Liver (tissue), 9 donors: ENCODE results near the gene RNF112. TPM values are rescaled to one million over a fixed set of nuclear protein-coding genes. Genes with fewer than 3 reads are reported as not detected.

Experiments
- DNase-seq: peaks from one replicate; pipeline ENCODE4 v3.0.0-alpha.2; 2017; ENCODE audit warnings: low spot score
- H3K27ac ChIP-seq, 2 donors: one replicate each; pipeline ENCODE4 v1.7.0; 2013; ENCODE audit warnings: inconsistent platforms in 2 of 2, low read length in 2 of 2, control low read depth in 1 of 2, low read depth in 1 of 2, mild to moderate bottlenecking in 1 of 2
- H3K27me3 ChIP-seq, 4 donors: one replicate each; pipeline versions ENCODE4 v1.6.1 to v1.7.0; 2013; ENCODE audit warnings: low read length in 3 of 4, inconsistent platforms in 1 of 4, mild to moderate bottlenecking in 1 of 4, moderate library complexity in 1 of 4; ENCODE audit not compliant: control insufficient read depth in 4 of 4, insufficient read depth in 4 of 4
- H3K36me3 ChIP-seq, 4 donors: one replicate each; pipeline versions ENCODE4 v1.6.1 to v1.7.0; 2013; ENCODE audit warnings: low read length in 3 of 4, mild to moderate bottlenecking in 3 of 4, low read depth in 1 of 4, moderate library complexity in 1 of 4; ENCODE audit not compliant: control insufficient read depth in 4 of 4, insufficient read depth in 3 of 4
- H3K4me1 ChIP-seq, 4 donors: one replicate each; pipeline versions ENCODE4 v1.6.1 to v1.7.0; 2013; ENCODE audit warnings: low read length in 3 of 4, mild to moderate bottlenecking in 3 of 4, moderate library complexity in 1 of 4; ENCODE audit not compliant: control insufficient read depth in 4 of 4, insufficient read depth in 4 of 4
- H3K4me3 ChIP-seq, 3 donors: one replicate each; pipeline versions ENCODE4 v1.6.1 to v1.7.0; 2013; ENCODE audit warnings: low read length in 3 of 3, control low read depth in 1 of 3, low read depth in 1 of 3, mild to moderate bottlenecking in 1 of 3
- H3K9ac ChIP-seq, 2 donors: one replicate each; pipeline ENCODE4 v1.7.0; 2013; ENCODE audit warnings: low read length in 2 of 2, mild to moderate bottlenecking in 2 of 2, moderate library complexity in 2 of 2, control low read depth in 1 of 2, low read depth in 1 of 2
- H3K9me3 ChIP-seq, 4 donors: one replicate each; pipeline versions ENCODE4 v1.6.1 to v1.7.0; 2013; ENCODE audit warnings: low read length in 3 of 4; ENCODE audit not compliant: control insufficient read depth in 4 of 4
- FOXA1 ChIP-seq: IDR thresholded peaks from 2 replicates; pipeline ENCODE4 v1.6.1; 2016; ENCODE audit warnings: antibody characterized with exemption
- GABPA ChIP-seq, 2 donors: IDR thresholded peaks in 1 of 2; conservative IDR thresholded peaks in 1 of 2; 2 replicates each; pipeline ENCODE4 v1.6.1; 2016; ENCODE audit warnings: antibody characterized with exemption in 2 of 2, mild to moderate bottlenecking in 1 of 2, moderate library complexity in 1 of 2
- HNF4A ChIP-seq, 2 donors: conservative IDR thresholded peaks; 2 replicates each; pipeline ENCODE4 v1.6.1; 2016; ENCODE audit warnings: antibody characterized with exemption in 2 of 2, mild to moderate bottlenecking in 2 of 2
- HNF4G ChIP-seq: IDR thresholded peaks from 2 replicates; pipeline ENCODE4 v1.6.1; 2016; ENCODE audit warnings: antibody characterized with exemption
- JUND ChIP-seq, 2 donors: IDR thresholded peaks; 2 replicates each; pipeline ENCODE4 v1.6.1; 2016; ENCODE audit warnings: antibody characterized with exemption in 2 of 2
- RAD21 ChIP-seq, 2 donors: IDR thresholded peaks; 2 replicates each; pipeline ENCODE4 v1.6.1; 2016; ENCODE audit warnings: antibody characterized with exemption in 2 of 2, mild to moderate bottlenecking in 2 of 2
- RXRA ChIP-seq, 2 donors: IDR thresholded peaks; 2 replicates each; pipeline ENCODE4 v1.6.1; 2017 to 2018; ENCODE audit warnings: antibody characterized with exemption in 2 of 2, mild to moderate bottlenecking in 1 of 2
- SP1 ChIP-seq: IDR thresholded peaks from 2 replicates; pipeline ENCODE4 v1.6.1; 2018; ENCODE audit warnings: antibody characterized with exemption, mild to moderate bottlenecking
- TAF1 ChIP-seq: conservative IDR thresholded peaks from 2 replicates; pipeline ENCODE4 v1.6.1; 2016; ENCODE audit warnings: antibody characterized with exemption, mild to moderate bottlenecking
- YY1 ChIP-seq: IDR thresholded peaks from 2 replicates; pipeline ENCODE4 v1.6.1; 2016; ENCODE audit warnings: antibody characterized with exemption, mild to moderate bottlenecking
- WGBS: extraction: QIAGEN DNeasy Blood & Tissue Kit; methylation state at CpG from one replicate; pipeline ENCODE4 v1.1.7; 2013; 5-methylcytosine and 5-hydroxymethylcytosine counted together
- polyA plus RNA-seq, 2 donors: library from polyadenylated mRNA; stranded (reverse) in 1 of 2; unstranded in 1 of 2; fragments of 200-250 nt in 1 of 2; fragments of >200 nt in 1 of 2; fragmentation: Nextera tagmentation in 1 of 2; extraction: Ambion mirVana in 1 of 2; gene quantifications; one replicate each; pipeline versions ENCODE4 v1.2.1 to v1.2.3, GENCODE V29; 2013 to 2015
- total RNA-seq, 2 donors: library from RNA; depleted of rRNA; stranded (reverse); fragments of >200 nt; gene quantifications; one replicate each; pipeline ENCODE4 v1.2.3, GENCODE V29; 2014
- TF ChIP-seq, protein P1 (sequence below): fragments of 150-350 bp; IDR thresholded peaks from 2 replicates; pipeline ENCODE4 v1.5.1; 2017; ENCODE audit warnings: improper control_type of control experiment, low read depth, low read length; ENCODE audit not compliant: missing input control
- TF ChIP-seq, protein P2 (sequence below): IDR thresholded peaks from 2 replicates; pipeline ENCODE4 v1.6.1; 2016; ENCODE audit warnings: antibody characterized with exemption
- TF ChIP-seq, protein P3 (sequence below): IDR thresholded peaks from 2 replicates; pipeline ENCODE4 v1.6.1; 2016; ENCODE audit warnings: antibody characterized with exemption, mild to moderate bottlenecking
- TF ChIP-seq, protein P4 (sequence below): IDR thresholded peaks from 2 replicates; pipeline ENCODE4 v1.6.1; 2016; ENCODE audit warnings: antibody characterized with exemption
- TF ChIP-seq, protein P5 (sequence below): IDR thresholded peaks from 2 replicates; pipeline ENCODE4 v1.6.1; 2016; ENCODE audit warnings: antibody characterized with exemption
- donor health status: healthy.
- donor health status: healthy.
- donor health status: healthy.
- donor health status: healthy.
- donor health status: healthy.

Gene RNF112
- total and polyA plus RNA-seq, 4 donors = 0.04 to 0.42 (median 0.20) TPM

DNA sequence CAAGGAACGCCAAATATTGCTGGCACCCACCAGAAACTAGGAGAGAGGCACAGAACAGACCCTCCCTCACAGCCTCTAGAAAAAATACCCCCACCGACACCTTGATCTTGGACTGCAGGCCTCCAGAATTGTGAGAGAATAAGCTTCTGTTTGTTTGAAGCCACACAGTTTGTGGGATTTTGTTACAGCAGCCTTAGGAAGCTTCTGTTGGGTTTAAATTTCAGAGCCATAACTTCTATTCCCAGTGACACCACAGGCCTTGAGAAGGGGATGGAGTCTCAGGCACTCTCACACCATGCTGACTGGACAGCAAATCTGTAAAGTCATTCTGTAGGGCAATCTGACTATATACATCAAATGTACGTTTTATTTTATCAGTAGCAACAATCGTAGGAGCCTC, 38.6 kb downstream of the RNF112 start:
- no peaks in the 10 kb centered on the region for H3K27me3 ChIP-seq
- peak overlapping the region; percentile 14 to 43 for H3K27ac ChIP-seq
- no peak overlapping the region for H3K4me3 ChIP-seq
- no peaks in the 10 kb centered on the region for H3K9me3 ChIP-seq
- H3K36me3 ChIP-seq = no peaks in the 10 kb centered on the region
- TF ChIP-seq, protein P1, sequence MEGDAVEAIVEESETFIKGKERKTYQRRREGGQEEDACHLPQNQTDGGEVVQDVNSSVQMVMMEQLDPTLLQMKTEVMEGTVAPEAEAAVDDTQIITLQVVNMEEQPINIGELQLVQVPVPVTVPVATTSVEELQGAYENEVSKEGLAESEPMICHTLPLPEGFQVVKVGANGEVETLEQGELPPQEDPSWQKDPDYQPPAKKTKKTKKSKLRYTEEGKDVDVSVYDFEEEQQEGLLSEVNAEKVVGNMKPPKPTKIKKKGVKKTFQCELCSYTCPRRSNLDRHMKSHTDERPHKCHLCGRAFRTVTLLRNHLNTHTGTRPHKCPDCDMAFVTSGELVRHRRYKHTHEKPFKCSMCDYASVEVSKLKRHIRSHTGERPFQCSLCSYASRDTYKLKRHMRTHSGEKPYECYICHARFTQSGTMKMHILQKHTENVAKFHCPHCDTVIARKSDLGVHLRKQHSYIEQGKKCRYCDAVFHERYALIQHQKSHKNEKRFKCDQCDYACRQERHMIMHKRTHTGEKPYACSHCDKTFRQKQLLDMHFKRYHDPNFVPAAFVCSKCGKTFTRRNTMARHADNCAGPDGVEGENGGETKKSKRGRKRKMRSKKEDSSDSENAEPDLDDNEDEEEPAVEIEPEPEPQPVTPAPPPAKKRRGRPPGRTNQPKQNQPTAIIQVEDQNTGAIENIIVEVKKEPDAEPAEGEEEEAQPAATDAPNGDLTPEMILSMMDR = no peak
- TF ChIP-seq, protein P2, sequence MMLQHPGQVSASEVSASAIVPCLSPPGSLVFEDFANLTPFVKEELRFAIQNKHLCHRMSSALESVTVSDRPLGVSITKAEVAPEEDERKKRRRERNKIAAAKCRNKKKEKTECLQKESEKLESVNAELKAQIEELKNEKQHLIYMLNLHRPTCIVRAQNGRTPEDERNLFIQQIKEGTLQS = no peak
- TF ChIP-seq TAF1 (no peak), GABPA (IDR thresholded peaks at IDR 0.05 in 1 of 2, conservative IDR thresholded peaks at IDR 0.05 in 1 of 2) (no peak), RXRA (IDR thresholded peaks at IDR 0.05) (no peak), SP1 (no peak), JUND (IDR thresholded peaks at IDR 0.05) (no peak), YY1 (no peak), HNF4A (conservative IDR thresholded peaks at IDR 0.05) (no peak), HNF4G (no peak), FOXA1 (no peak), RAD21 (IDR thresholded peaks at IDR 0.05) (no peak)
- TF ChIP-seq, protein P3, sequence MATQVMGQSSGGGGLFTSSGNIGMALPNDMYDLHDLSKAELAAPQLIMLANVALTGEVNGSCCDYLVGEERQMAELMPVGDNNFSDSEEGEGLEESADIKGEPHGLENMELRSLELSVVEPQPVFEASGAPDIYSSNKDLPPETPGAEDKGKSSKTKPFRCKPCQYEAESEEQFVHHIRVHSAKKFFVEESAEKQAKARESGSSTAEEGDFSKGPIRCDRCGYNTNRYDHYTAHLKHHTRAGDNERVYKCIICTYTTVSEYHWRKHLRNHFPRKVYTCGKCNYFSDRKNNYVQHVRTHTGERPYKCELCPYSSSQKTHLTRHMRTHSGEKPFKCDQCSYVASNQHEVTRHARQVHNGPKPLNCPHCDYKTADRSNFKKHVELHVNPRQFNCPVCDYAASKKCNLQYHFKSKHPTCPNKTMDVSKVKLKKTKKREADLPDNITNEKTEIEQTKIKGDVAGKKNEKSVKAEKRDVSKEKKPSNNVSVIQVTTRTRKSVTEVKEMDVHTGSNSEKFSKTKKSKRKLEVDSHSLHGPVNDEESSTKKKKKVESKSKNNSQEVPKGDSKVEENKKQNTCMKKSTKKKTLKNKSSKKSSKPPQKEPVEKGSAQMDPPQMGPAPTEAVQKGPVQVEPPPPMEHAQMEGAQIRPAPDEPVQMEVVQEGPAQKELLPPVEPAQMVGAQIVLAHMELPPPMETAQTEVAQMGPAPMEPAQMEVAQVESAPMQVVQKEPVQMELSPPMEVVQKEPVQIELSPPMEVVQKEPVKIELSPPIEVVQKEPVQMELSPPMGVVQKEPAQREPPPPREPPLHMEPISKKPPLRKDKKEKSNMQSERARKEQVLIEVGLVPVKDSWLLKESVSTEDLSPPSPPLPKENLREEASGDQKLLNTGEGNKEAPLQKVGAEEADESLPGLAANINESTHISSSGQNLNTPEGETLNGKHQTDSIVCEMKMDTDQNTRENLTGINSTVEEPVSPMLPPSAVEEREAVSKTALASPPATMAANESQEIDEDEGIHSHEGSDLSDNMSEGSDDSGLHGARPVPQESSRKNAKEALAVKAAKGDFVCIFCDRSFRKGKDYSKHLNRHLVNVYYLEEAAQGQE = no peak
- TF ChIP-seq, protein P4, sequence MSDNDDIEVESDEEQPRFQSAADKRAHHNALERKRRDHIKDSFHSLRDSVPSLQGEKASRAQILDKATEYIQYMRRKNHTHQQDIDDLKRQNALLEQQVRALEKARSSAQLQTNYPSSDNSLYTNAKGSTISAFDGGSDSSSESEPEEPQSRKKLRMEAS = no peak
- TF ChIP-seq, protein P5, sequence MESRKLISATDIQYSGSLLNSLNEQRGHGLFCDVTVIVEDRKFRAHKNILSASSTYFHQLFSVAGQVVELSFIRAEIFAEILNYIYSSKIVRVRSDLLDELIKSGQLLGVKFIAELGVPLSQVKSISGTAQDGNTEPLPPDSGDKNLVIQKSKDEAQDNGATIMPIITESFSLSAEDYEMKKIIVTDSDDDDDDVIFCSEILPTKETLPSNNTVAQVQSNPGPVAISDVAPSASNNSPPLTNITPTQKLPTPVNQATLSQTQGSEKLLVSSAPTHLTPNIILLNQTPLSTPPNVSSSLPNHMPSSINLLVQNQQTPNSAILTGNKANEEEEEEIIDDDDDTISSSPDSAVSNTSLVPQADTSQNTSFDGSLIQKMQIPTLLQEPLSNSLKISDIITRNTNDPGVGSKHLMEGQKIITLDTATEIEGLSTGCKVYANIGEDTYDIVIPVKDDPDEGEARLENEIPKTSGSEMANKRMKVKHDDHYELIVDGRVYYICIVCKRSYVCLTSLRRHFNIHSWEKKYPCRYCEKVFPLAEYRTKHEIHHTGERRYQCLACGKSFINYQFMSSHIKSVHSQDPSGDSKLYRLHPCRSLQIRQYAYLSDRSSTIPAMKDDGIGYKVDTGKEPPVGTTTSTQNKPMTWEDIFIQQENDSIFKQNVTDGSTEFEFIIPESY = no peak
- no peaks in the 10 kb centered on the region for H3K4me1 ChIP-seq
- no peak overlapping the region for H3K9ac ChIP-seq
- no peak for DNase-seq
- WGBS = 91% methylated on average over 4 of the region's 4 CpGs

DNA sequence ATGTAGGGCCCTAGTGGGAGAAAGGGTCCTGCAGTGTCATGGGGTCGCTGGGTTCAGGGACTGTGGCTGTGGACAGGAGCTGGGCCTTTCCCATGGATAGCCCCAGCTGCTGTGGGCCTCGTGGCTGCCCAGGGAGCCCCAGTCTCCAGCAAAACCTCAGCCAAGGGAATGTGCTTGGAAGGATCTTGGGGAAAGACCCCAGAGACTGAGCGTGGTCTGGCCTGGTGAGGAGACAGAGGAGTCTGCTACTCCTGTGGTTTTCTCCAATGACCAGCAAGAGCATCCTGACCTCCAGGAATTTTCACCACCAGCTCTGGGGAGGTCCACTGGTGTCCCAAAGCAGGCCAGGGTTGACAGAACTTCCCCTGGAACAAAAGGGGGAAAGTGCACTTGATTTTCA, 42.3 kb downstream of the RNF112 start:
- Histone ChIP-seq H3K9ac (no peak overlapping the region), H3K27ac (no peak overlapping the region), H3K4me3 (no peak overlapping the region), H3K4me1 (no peaks in the 10 kb centered on the region), H3K9me3 (no peaks in the 10 kb centered on the region), H3K36me3 (no peaks in the 10 kb centered on the region), H3K27me3 (no peaks in the 10 kb centered on the region)
- TF ChIP-seq, protein P5 = no peak
- TF ChIP-seq, protein P1 = no peak
- no peak for TF ChIP-seq FOXA1
- DNase-seq = no peak
- 88% methylated on average over 3 of the region's 3 CpGs for WGBS
